ENCODE measurements around the gene RFX4.

GRCh38 chr12:106715582-106715981, 132.8 kb downstream of the RFX4 start:
- no peak for TF ChIP-seq CTCF (IDR thresholded peaks at IDR 0.05)
- TF ChIP-seq POLR2A (IDR thresholded peaks at IDR 0.05): no peak

Data from esophagus squamous epithelium (tissue), 4 donors.